Measurements from ENCODE around the gene GET4. TPM values are rescaled to one million over a fixed set of nuclear protein-coding genes. Genes with fewer than 3 reads are reported as not detected.

Gene GET4
- total and polyA plus RNA-seq, 2 of the 8 experiments (the other 6 are each of a cell fraction or from before 2014, with no cell fraction given): 56.7 to 74.1 TPM

GRCh38 chr7:919924-920341, 43.6 kb downstream of the GET4 start:
- H3K4ac ChIP-seq (replicated peaks; ENCODE audit: insufficient read length, low read depth, low read length): no peak overlapping the region
- H3K4me2 ChIP-seq (ENCODE audit: insufficient read depth in 1 of 2, low read depth in 2 of 2, low read length in 2 of 2): no peak overlapping the region
- no peaks in the 10 kb centered on the region for H4K20me1 ChIP-seq (replicated peaks in 1 of 2; ENCODE audit: control insufficient read depth in 1 of 2, insufficient read depth in 2 of 2, low read length in 2 of 2)
- peaks cover 0 to 8% (median 0%) of the 10 kb centered on the region in 4 experiments; a peak in 2 of 7 replicates for H3K4me1 ChIP-seq (replicated peaks in 1 of 4; ENCODE audit: control insufficient read depth in 3 of 4, insufficient read depth in 4 of 4, low read length in 3 of 4)
- H3K56ac ChIP-seq (replicated peaks; ENCODE audit: insufficient read length, low read depth, low read length): no peak overlapping the region
- H2AFZ ChIP-seq (ENCODE audit: low read length): no peak overlapping the region
- H4K5ac ChIP-seq (ENCODE audit: insufficient read length, low read depth, low read length): no peak overlapping the region
- H3K79me2 ChIP-seq (ENCODE audit: control insufficient read depth in 1 of 2, insufficient read depth in 2 of 2, low read length in 2 of 2): no peaks in the 10 kb centered on the region
- H3K27me3 ChIP-seq (replicated peaks in 1 of 4; ENCODE audit: control insufficient read depth in 3 of 4, extremely low read depth in 1 of 4, insufficient read depth in 3 of 4, low read length in 3 of 4): no peaks in the 10 kb centered on the region
- 93% methylated on average over 9 of the region's 26 CpGs; no CpG with 5 or more reads in 1 of the 2 experiments for WGBS, 2 experiments (ENCODE audit: extremely low coverage in 1 of 2, insufficient coverage in 1 of 2, insufficient read length in 1 of 2, insufficient replicate concordance in 2 of 2, low coverage in 1 of 2, low lambda C conversion rate in 2 of 2, missing lambda C conversion rate in 1 of 2)
- TF ChIP-seq CEBPB (IDR thresholded peaks at IDR 0.05; ENCODE audit: low read depth, low read length) (no peak), SIX5 (IDR thresholded peaks at IDR 0.05; ENCODE audit: low read depth, low read length) (no peak), CBX5 (IDR thresholded peaks at IDR 0.05; ENCODE audit: low read depth, low read length) (no peak), ASH2L (IDR thresholded peaks at IDR 0.05; ENCODE audit: low read length) (no peak), SUZ12 (IDR thresholded peaks at IDR 0.05; ENCODE audit: low read length) (no peak)
- no peak overlapping the region for H3K23ac ChIP-seq (ENCODE audit: insufficient read length)
- H2BK15ac ChIP-seq (ENCODE audit: low read length): no peak overlapping the region
- no peaks in the 10 kb centered on the region for H3K36me3 ChIP-seq (ENCODE audit: control insufficient read depth in 2 of 4, insufficient read depth in 4 of 4, low read length in 3 of 4)
- H2BK12ac ChIP-seq (ENCODE audit: low read depth, low read length): no peak overlapping the region
- no peaks in the 10 kb centered on the region for H3K9me3 ChIP-seq (ENCODE audit: insufficient read depth in 2 of 2, low read depth in 1 of 2, low read length in 1 of 2)
- H2BK20ac ChIP-seq (ENCODE audit: low read length): no peak overlapping the region
- no peak overlapping the region for H2BK120ac ChIP-seq (replicated peaks; ENCODE audit: low read depth, low read length)
- H3K14ac ChIP-seq (ENCODE audit: insufficient read length): no peak overlapping the region
- CTCF ChIA-PET (ENCODE audit: partially characterized antibody): no interaction called here
- DNase-seq (ENCODE audit: low read depth in 1 of 2, low spot score in 2 of 2) (no peak), FAIRE-seq (no peak)
- no peak overlapping the region for H3K9ac ChIP-seq (replicated peaks in 1 of 4; ENCODE audit: extremely low read depth in 1 of 4, low read depth in 3 of 4, low read length in 3 of 4)
- no peak overlapping the region for H2AK5ac ChIP-seq (ENCODE audit: low read depth, low read length)
- H3K18ac ChIP-seq (ENCODE audit: extremely low read depth, low read length): no peak overlapping the region
- no peak overlapping the region for H3K27ac ChIP-seq (ENCODE audit: low read depth, low read length)
- no peak overlapping the region for H4K8ac ChIP-seq (ENCODE audit: extremely low read depth, insufficient read depth, low read length)
- H2BK5ac ChIP-seq (ENCODE audit: low read depth, low read length): no peak overlapping the region
- POLR2A ChIA-PET (ENCODE audit: partially characterized antibody): no interaction called here
- no peaks in the 10 kb centered on the region for H3K79me1 ChIP-seq (ENCODE audit: low read depth, low read length)
- no peak overlapping the region for H4K91ac ChIP-seq (replicated peaks; ENCODE audit: insufficient read length, low read length)
- no peak overlapping the region for H3K4me3 ChIP-seq (ENCODE audit: extremely low read depth in 1 of 4, insufficient read depth in 2 of 4, low read depth in 3 of 4, low read length in 4 of 4)
- no peaks in the 10 kb centered on the region for H3K23me2 ChIP-seq (ENCODE audit: low read depth, low read length)

All from H1 (cell line).